Measurements from ENCODE around the gene RFX3.

The RFX3 gene

DNA sequence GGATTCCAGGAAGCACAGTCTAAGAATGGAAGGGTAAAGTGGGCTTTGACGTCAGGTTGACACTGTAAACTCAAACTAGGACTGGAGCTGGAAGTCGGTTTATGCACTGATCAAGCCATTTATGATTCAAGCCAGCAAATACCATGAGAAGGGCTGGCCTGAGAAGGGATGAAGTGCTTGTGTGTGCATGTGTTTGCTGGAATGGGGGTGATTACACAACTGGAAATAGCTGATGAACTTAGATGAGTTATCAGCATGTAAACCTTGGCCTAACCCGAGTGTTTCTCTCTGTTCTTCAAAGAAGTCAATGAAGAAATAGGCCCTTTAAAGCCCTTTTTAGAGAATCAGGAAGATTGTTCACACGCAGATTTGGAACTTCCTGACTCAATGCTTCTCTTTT is 287.6 kb downstream of the RFX3 start:
- in situ Hi-C loops (cut with MboI; ENCODE audit: low pct_unique_long_range_greater_than_20kb, low sequenced_read_pairs, unreplicated experiment), result loop anchor here (10.0 kb wide), 1 partner anchor 197 kb away; no protein-coding TSS in a partner anchor
- TF ChIP-seq, protein P1, sequence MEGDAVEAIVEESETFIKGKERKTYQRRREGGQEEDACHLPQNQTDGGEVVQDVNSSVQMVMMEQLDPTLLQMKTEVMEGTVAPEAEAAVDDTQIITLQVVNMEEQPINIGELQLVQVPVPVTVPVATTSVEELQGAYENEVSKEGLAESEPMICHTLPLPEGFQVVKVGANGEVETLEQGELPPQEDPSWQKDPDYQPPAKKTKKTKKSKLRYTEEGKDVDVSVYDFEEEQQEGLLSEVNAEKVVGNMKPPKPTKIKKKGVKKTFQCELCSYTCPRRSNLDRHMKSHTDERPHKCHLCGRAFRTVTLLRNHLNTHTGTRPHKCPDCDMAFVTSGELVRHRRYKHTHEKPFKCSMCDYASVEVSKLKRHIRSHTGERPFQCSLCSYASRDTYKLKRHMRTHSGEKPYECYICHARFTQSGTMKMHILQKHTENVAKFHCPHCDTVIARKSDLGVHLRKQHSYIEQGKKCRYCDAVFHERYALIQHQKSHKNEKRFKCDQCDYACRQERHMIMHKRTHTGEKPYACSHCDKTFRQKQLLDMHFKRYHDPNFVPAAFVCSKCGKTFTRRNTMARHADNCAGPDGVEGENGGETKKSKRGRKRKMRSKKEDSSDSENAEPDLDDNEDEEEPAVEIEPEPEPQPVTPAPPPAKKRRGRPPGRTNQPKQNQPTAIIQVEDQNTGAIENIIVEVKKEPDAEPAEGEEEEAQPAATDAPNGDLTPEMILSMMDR (IDR thresholded peaks at IDR 0.05; ENCODE audit: extremely low read depth, insufficient read depth, missing control alignments), result no peak
- DNase-seq (ENCODE audit: low spot score), result no peak

- in situ Hi-C loops (cut with MboI; ENCODE audit: low pct_unique_long_range_greater_than_20kb, low sequenced_read_pairs, unreplicated experiment), result loop anchor here (10.0 kb wide), 1 partner anchor 198 kb away; no protein-coding TSS in a partner anchor
- TF ChIP-seq, protein P1 (IDR thresholded peaks at IDR 0.05; ENCODE audit: extremely low read depth, insufficient read depth, missing control alignments), result no peak
These were observed 288.7 kb downstream of the RFX3 start for GRCh38 chr9:3237121-3237520.

DNA sequence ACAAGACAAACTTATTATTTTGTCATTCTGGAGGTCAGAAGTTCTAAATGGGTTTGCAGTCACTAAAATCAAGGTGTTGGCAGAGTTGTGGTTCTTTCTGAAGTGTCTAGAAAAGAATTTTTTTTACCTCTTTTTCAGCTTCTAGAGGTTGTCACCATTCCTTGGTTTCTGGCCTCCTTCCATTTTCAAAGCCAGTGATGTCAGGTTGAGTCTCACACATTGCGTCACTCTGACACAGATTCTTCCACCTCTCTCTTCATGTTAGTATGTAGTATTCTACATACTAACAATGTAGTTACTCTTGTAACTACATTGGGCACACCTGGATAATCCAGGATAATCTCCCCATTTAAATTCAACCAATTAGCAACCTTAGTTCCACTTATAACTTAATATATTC is 290.3 kb downstream of the RFX3 start:
- TF ChIP-seq, protein P1 (IDR thresholded peaks at IDR 0.05; ENCODE audit: extremely low read depth, insufficient read depth, missing control alignments), result no peak
- in situ Hi-C loops (cut with MboI; ENCODE audit: low pct_unique_long_range_greater_than_20kb, low sequenced_read_pairs, unreplicated experiment), result loop anchor here (10.0 kb wide), 1 partner anchor 199 kb away; no protein-coding TSS in a partner anchor

More at GRCh38 chr9:3237121-3237520, 288.7 kb downstream of the RFX3 start:
- no peak for DNase-seq (ENCODE audit: low spot score)

GRCh38 chr9:3224931-3225330 is 300.9 kb downstream of the RFX3 start:
- no peak for DNase-seq (ENCODE audit: low spot score)
- TF ChIP-seq, protein P1 (IDR thresholded peaks at IDR 0.05; ENCODE audit: extremely low read depth, insufficient read depth, missing control alignments), result no peak
- in situ Hi-C loops (cut with MboI; ENCODE audit: low pct_unique_long_range_greater_than_20kb, low sequenced_read_pairs, unreplicated experiment), result no loop called here

More for the DNA sequence above, 290.3 kb downstream of the RFX3 start:
- no peak for DNase-seq (ENCODE audit: low spot score)

DNA sequence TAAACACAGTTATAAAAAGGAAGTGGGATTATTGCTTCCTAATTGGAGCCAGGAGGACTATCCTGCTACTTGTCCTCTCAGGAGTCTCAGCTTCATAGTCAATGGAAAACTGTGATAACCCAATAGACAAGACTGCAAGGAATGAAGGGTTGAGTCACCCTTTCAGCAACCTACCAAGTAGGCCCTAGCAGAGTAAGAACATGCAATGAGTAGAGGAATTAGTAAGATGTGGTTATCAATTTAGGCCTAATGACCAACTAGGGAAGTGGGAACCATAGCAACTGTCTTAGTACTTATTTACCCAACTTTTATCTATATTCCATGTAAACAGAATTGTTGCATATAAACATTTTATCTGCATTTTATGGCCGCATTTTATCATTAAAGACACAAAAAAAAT is 310.1 kb downstream of the RFX3 start:
- in situ Hi-C loops (cut with MboI; ENCODE audit: low pct_unique_long_range_greater_than_20kb, low sequenced_read_pairs, unreplicated experiment), result no loop called here
- DNase-seq (ENCODE audit: low spot score), result no peak
- TF ChIP-seq, protein P1 (IDR thresholded peaks at IDR 0.05; ENCODE audit: extremely low read depth, insufficient read depth, missing control alignments), result no peak

- TF ChIP-seq, protein P1 (IDR thresholded peaks at IDR 0.05; ENCODE audit: extremely low read depth, insufficient read depth, missing control alignments), result no peak
- DNase-seq (ENCODE audit: low spot score), result no peak
These were observed 311.1 kb downstream of the RFX3 start for GRCh38 chr9:3214741-3215140.

More at GRCh38 chr9:3214741-3215140, 311.1 kb downstream of the RFX3 start:
- in situ Hi-C loops (cut with MboI; ENCODE audit: low pct_unique_long_range_greater_than_20kb, low sequenced_read_pairs, unreplicated experiment), result no loop called here

Measured in GM13977 (cell line).